Mesendoderm (in vitro differentiated cells): Measurements from ENCODE around the gene ACKR2.

Source experiments
- DNase-seq: peaks from one replicate; pipeline ENCODE4 v3.0.0; 2013
- H2AK5ac ChIP-seq: 2 replicates; pipeline ENCODE4 v1.6.1; 2013; ENCODE audit warnings: low read length, inconsistent platforms
- H2BK120ac ChIP-seq: 2 replicates; pipeline ENCODE4 v1.6.1; 2013; ENCODE audit warnings: low read depth, mild to moderate bottlenecking, low read length, moderate library complexity, mixed read lengths
- H2BK15ac ChIP-seq: replicated peaks from 2 replicates; pipeline ENCODE4 v1.6.1; 2013; ENCODE audit warnings: low read depth, mild to moderate bottlenecking, moderate library complexity
- H2BK5ac ChIP-seq: 2 replicates; pipeline ENCODE4 v1.6.1; 2013; ENCODE audit warnings: low read length, inconsistent platforms
- H3K18ac ChIP-seq: 2 replicates; pipeline ENCODE4 v1.6.1; 2013; ENCODE audit warnings: mild to moderate bottlenecking, low read length, mixed read lengths
- H3K23ac ChIP-seq: one replicate; pipeline ENCODE4 v1.6.1; 2013; ENCODE audit warnings: low read length
- H3K27ac ChIP-seq: 2 replicates; pipeline ENCODE4 v1.5.1; 2013; ENCODE audit warnings: low read depth, mild to moderate bottlenecking, inconsistent platforms, low read length, moderate library complexity
- H3K27me3 ChIP-seq: 2 replicates; pipeline ENCODE4 v1.6.1; 2013; ENCODE audit warnings: low read length, control low read depth, mild to moderate bottlenecking, inconsistent platforms; ENCODE audit not compliant: insufficient read depth, poor library complexity
- H3K36me3 ChIP-seq: 2 replicates; pipeline ENCODE4 v1.6.1; 2013; ENCODE audit warnings: low read length, inconsistent platforms; ENCODE audit not compliant: control insufficient read depth, insufficient read depth
- H3K4ac ChIP-seq: one replicate; pipeline ENCODE4 v1.6.1; 2013; ENCODE audit warnings: low read depth, mild to moderate bottlenecking, low read length, moderate library complexity
- H3K4me1 ChIP-seq: 2 replicates; pipeline ENCODE4 v1.6.1; 2013; ENCODE audit warnings: low read depth, low read length, inconsistent platforms; ENCODE audit not compliant: control insufficient read depth
- H3K4me2 ChIP-seq: 2 replicates; pipeline ENCODE4 v1.6.1; 2013; ENCODE audit warnings: low read length
- H3K4me3 ChIP-seq: 2 replicates; pipeline ENCODE4 v1.5.1; 2013; ENCODE audit warnings: mild to moderate bottlenecking, low read length
- H3K56ac ChIP-seq: one replicate; pipeline ENCODE4 v1.6.1; 2013; ENCODE audit warnings: low read length
- H3K79me1 ChIP-seq: 2 replicates; pipeline ENCODE4 v1.6.1; 2013; ENCODE audit warnings: low read length, inconsistent platforms
- H3K79me2 ChIP-seq: 2 replicates; pipeline ENCODE4 v1.6.1; 2013; ENCODE audit warnings: mild to moderate bottlenecking, low read length; ENCODE audit not compliant: control insufficient read depth, insufficient read depth
- H3K9ac ChIP-seq: 2 replicates; pipeline ENCODE4 v1.6.1; 2013; ENCODE audit warnings: low read length, inconsistent platforms
- H4K5ac ChIP-seq: one replicate; pipeline ENCODE4 v1.6.1; 2013; ENCODE audit warnings: low read length
- H4K8ac ChIP-seq: one replicate; pipeline ENCODE4 v1.6.1; 2013; ENCODE audit warnings: low read depth, mild to moderate bottlenecking, control low read depth, low read length, moderate library complexity
- WGBS: extraction: QIAGEN DNeasy Blood & Tissue Kit; methylation state at CpG from one replicate; pipeline ENCODE4 v1.1.7; 2013; ENCODE audit warnings: low lambda C conversion rate, missing lambda C conversion rate; ENCODE audit not compliant: insufficient coverage; ENCODE audit errors: extremely low coverage; 5-methylcytosine and 5-hydroxymethylcytosine counted together

Gene ACKR2

GRCh38 chr3:42769477-42770131 lies 39.6 kb upstream of the ACKR2 start:
- H3K9ac ChIP-seq: no peak overlapping the region
- no peaks in the 10 kb centered on the region for H3K79me1 ChIP-seq
- H3K36me3 ChIP-seq: no peaks in the 10 kb centered on the region
- H4K8ac ChIP-seq: no peak overlapping the region
- no CpG with 5 or more reads among the region's 28 CpGs for WGBS
- no peak overlapping the region for H2BK5ac ChIP-seq
- no peak overlapping the region for H3K56ac ChIP-seq
- H3K4me3 ChIP-seq: no peak overlapping the region
- no peak overlapping the region for H4K5ac ChIP-seq
- DNase-seq: no peak
- no peak overlapping the region for H3K23ac ChIP-seq
- H3K27me3 ChIP-seq: no peaks in the 10 kb centered on the region
- H3K79me2 ChIP-seq: no peaks in the 10 kb centered on the region
- no peak overlapping the region for H3K27ac ChIP-seq
- H2BK120ac ChIP-seq: no peak overlapping the region
- H2AK5ac ChIP-seq: no peak overlapping the region
- H3K4me1 ChIP-seq: peaks cover 3% of the 10 kb centered on the region
- no peak overlapping the region for H3K4me2 ChIP-seq
- H2BK15ac ChIP-seq: no peak overlapping the region
- H3K4ac ChIP-seq: no peak overlapping the region
- H3K18ac ChIP-seq: no peak overlapping the region

GRCh38 chr3:42771271-42771670 lies 38.0 kb upstream of the ACKR2 start:
- no peaks in the 10 kb centered on the region for H3K79me1 ChIP-seq
- H4K5ac ChIP-seq: no peak overlapping the region
- H3K79me2 ChIP-seq: no peaks in the 10 kb centered on the region
- no peak overlapping the region for H2AK5ac ChIP-seq
- no peak overlapping the region for H3K23ac ChIP-seq
- no peak overlapping the region for H3K56ac ChIP-seq
- H3K18ac ChIP-seq: no peak overlapping the region
- H3K4me1 ChIP-seq: peaks cover 3% of the 10 kb centered on the region
- H3K4me2 ChIP-seq: no peak overlapping the region
- H3K4ac ChIP-seq: no peak overlapping the region
- no peak overlapping the region for H2BK120ac ChIP-seq
- H3K27ac ChIP-seq: no peak overlapping the region
- H4K8ac ChIP-seq: no peak overlapping the region
- no peak overlapping the region for H3K4me3 ChIP-seq
- no CpG with 5 or more reads among the region's 1 CpG for whole genome bisulfite sequencing
- no peaks in the 10 kb centered on the region for H3K27me3 ChIP-seq
- H3K9ac ChIP-seq: no peak overlapping the region
- DNase-seq: no peak
- no peak overlapping the region for H2BK5ac ChIP-seq
- H2BK15ac ChIP-seq: no peak overlapping the region
- H3K36me3 ChIP-seq: no peaks in the 10 kb centered on the region

GRCh38 chr3:42772670-42773408 lies 36.4 kb upstream of the ACKR2 start, which contains the start of gene CCDC13:
CCDC13 (minus strand) TSS chr3:42773253; CDS start chr3:42758345, 14,908 bp downstream.
- no peak within 1 kb of the TSS for H3K4ac ChIP-seq
- H3K4me3 ChIP-seq: peak within 1 kb of the TSS; percentile 14
- no peaks in the 10 kb centered on the region for H3K79me2 ChIP-seq
- WGBS: no CpG with 5 or more reads among the region's 63 CpGs
- H2BK15ac ChIP-seq: no peak within 1 kb of the TSS
- H2AK5ac ChIP-seq: no peak within 1 kb of the TSS
- peak within 1 kb of the TSS; percentile 46 for H3K9ac ChIP-seq
- H3K27ac ChIP-seq: no peak within 1 kb of the TSS
- no peak within 1 kb of the TSS for H4K8ac ChIP-seq
- DNase-seq: peak; percentile 97
- H3K56ac ChIP-seq: peak within 1 kb of the TSS; percentile 6
- no peak within 1 kb of the TSS for H4K5ac ChIP-seq
- H3K23ac ChIP-seq: peak within 1 kb of the TSS; percentile 56
- H3K18ac ChIP-seq: no peak within 1 kb of the TSS
- no peak within 1 kb of the TSS for H2BK5ac ChIP-seq
- no peaks in the 10 kb centered on the region for H3K79me1 ChIP-seq
- H3K36me3 ChIP-seq: no peaks in the 10 kb centered on the region
- peak within 1 kb of the TSS; percentile 61 for H3K4me2 ChIP-seq
- no peaks in the 10 kb centered on the region for H3K27me3 ChIP-seq
- H2BK120ac ChIP-seq: no peak within 1 kb of the TSS
- H3K4me1 ChIP-seq: peaks cover 3% of the 10 kb centered on the region

- H3K56ac ChIP-seq: peak overlapping the region; percentile 6
- H2BK120ac ChIP-seq: no peak overlapping the region
- H3K4me3 ChIP-seq: peak overlapping the region; percentile 14
- H3K4me2 ChIP-seq: peak overlapping the region; percentile 51
- peak overlapping the region; percentile 46 for H3K9ac ChIP-seq
- no peak overlapping the region for H3K27ac ChIP-seq
- no peaks in the 10 kb centered on the region for H3K79me1 ChIP-seq
- no peak overlapping the region for H2BK15ac ChIP-seq
- no peak overlapping the region for H2BK5ac ChIP-seq
- peaks cover 3% of the 10 kb centered on the region for H3K4me1 ChIP-seq
- H2AK5ac ChIP-seq: no peak overlapping the region
- no peak overlapping the region for H4K8ac ChIP-seq
- 100% methylated on average over 1 of the region's 6 CpGs for WGBS
- no peaks in the 10 kb centered on the region for H3K27me3 ChIP-seq
- no peak overlapping the region for H3K4ac ChIP-seq
- H3K79me2 ChIP-seq: no peaks in the 10 kb centered on the region
- H4K5ac ChIP-seq: no peak overlapping the region
- no peak for DNase-seq
- no peaks in the 10 kb centered on the region for H3K36me3 ChIP-seq
- H3K18ac ChIP-seq: no peak overlapping the region
- no peak overlapping the region for H3K23ac ChIP-seq
Observed at GRCh38 chr3:42773409-42773751, 35.9 kb upstream of the ACKR2 start.

- Histone ChIP-seq H3K79me1 (no peaks in the 10 kb centered on the region), H3K4ac (no peak overlapping the region), H3K79me2 (no peaks in the 10 kb centered on the region), H3K36me3 (peaks cover 2% of the 10 kb centered on the region), H2BK15ac (no peak overlapping the region), H2BK120ac (no peak overlapping the region), H3K18ac (no peak overlapping the region), H2BK5ac (no peak overlapping the region), H3K4me1 (no peaks in the 10 kb centered on the region), H3K9ac (no peak overlapping the region), H4K8ac (no peak overlapping the region), H3K56ac (no peak overlapping the region), H4K5ac (no peak overlapping the region), H3K4me2 (no peak overlapping the region), H3K27me3 (no peaks in the 10 kb centered on the region), H3K4me3 (no peak overlapping the region), H2AK5ac (no peak overlapping the region), H3K27ac (no peak overlapping the region), H3K23ac (no peak overlapping the region)
- WGBS: no CpG with 5 or more reads among the region's 2 CpGs
- no peak for DNase-seq
Observed at GRCh38 chr3:42778644-42779043, 30.6 kb upstream of the ACKR2 start.
